Right lobe of liver (tissue), 6 donors: Measurements from ENCODE around the gene CCDC148. TPM values are rescaled to one million over a fixed set of nuclear protein-coding genes. Genes with fewer than 3 reads are reported as not detected.
"Not testable (repeated sequence)": the region's sequence is repeated elsewhere in the genome, so short reads cannot be mapped to it uniquely, and the experiment has no call there.

Experiments
- ATAC-seq, 4 donors: fragments of 200-7000 bp; cut with Tn5 transposase; one replicate each; pipeline ENCODE4 v1.9.1; 2020; ENCODE audit warnings: mild to moderate bottlenecking in 4 of 4, moderate library complexity in 4 of 4
- DNase-seq, 3 donors: peaks; one replicate each; pipeline ENCODE4 v3.0.0-alpha.2; 2020
- H3K27ac ChIP-seq, 3 donors: fragments of 200-600 bp; one replicate each; pipeline ENCODE4 v1.8.0; 2022
- H3K27me3 ChIP-seq, 2 donors: fragments of 200-600 bp; one replicate each; pipeline ENCODE4 v1.8.0; 2022
- H3K36me3 ChIP-seq, 4 donors: fragments of 200-600 bp; sonication (generic) in 1 of 4; one replicate each; pipeline versions ENCODE4 v1.5.1 to v1.8.0; 2017 to 2022; ENCODE audit warnings: control low read depth in 1 of 4
- H3K4me1 ChIP-seq, 4 donors: fragments of 200-600 bp; sonication (generic) in 1 of 4; one replicate each; pipeline versions ENCODE4 v1.5.1 to v1.8.0; 2017 to 2022; ENCODE audit warnings: control low read depth in 1 of 4
- H3K4me3 ChIP-seq, 3 donors: fragments of 200-600 bp; one replicate each; pipeline ENCODE4 v1.8.0; 2022
- H3K9me3 ChIP-seq, 4 donors: fragments of 200-600 bp; sonication (generic) in 1 of 4; one replicate each; pipeline versions ENCODE4 v1.5.1 to v1.8.0; 2017 to 2022; ENCODE audit warnings: control low read depth in 1 of 4
- POLR2A ChIP-seq: fragments of 450-650 bp; IDR thresholded peaks from one replicate; pipeline ENCODE4 v1.6.1; 2017; ENCODE audit warnings: antibody characterized with exemption, mild to moderate bottlenecking
- WGBS: methylation state at CpG from one replicate; pipeline ENCODE4 v1.1.6; 2018; ENCODE audit warnings: low coverage, low lambda C conversion rate; ENCODE audit not compliant: insufficient coverage; ENCODE audit errors: missing lambda C conversion rate; 5-methylcytosine and 5-hydroxymethylcytosine counted together
- intact Hi-C, 2 donors: fragments of 100-400 bp; cut with DNase I; formaldehyde crosslinking; loops; one replicate each; pipeline versions ENCODE4 v1.11.2 to v1.14.1; 2022
- total RNA-seq, 6 experiments: library from RNA; depleted of rRNA in 2 of 6; stranded (reverse); fragments of >200 nt in 2 of 6; fragmentation: NEBNext Ultra II Directional in 3 of 6; extraction: Animal tissue kit (Norgen Biotek cat#: 25700) in 3 of 6; gene quantifications; one replicate each; pipeline versions ENCODE4 v1.1.0 to v1.2.4, GENCODE V29; 2016 to 2023
- TF ChIP-seq, protein P1 (sequence below), 4 donors: fragments of 200-600 bp in 3 of 4; fragments of 450-650 bp in 1 of 4; IDR thresholded peaks; one replicate each; pipeline versions ENCODE4 v1.5.1 to v1.8.0; 2016 to 2022; ENCODE audit warnings: antibody characterized with exemption in 4 of 4, mild to moderate bottlenecking in 2 of 4
- donor health status: DM: no; HTN: yes; CAD: no.
- donor health status: DM: no; HTN: no; CAD: no.
- donor health status: DM: no; HTN: no; CAD: no.
- donor health status: DM: no; HTN: yes; CAD: no.
- donor health status: DM: no; HTN: yes; CAD: no.

Gene CCDC148
- total RNA-seq, 6 experiments from 2014 or later, result 0.12 to 0.53 (median 0.20) TPM; not detected in 1

DNA sequence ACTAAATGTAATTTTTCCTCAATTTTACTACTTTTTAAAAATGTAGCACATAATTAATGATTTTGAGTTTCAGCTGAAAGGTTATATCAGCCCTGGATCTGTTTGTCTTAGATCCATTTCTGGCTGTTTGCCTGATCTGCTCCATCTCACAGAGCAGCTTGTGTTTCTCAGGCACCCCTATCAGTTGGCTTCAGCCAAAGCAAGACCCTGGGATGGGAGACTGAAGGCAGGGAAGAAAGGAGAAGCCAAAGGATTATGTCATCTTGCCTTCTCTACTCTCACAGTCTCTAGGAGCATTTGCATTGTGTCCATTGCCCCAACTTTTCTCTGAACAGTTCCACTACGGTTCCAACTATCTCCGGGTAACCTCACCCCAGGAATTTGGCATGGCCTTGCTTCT lies 110.5 kb downstream of the CCDC148 start:
- no peak for TF ChIP-seq POLR2A
- TF ChIP-seq, protein P1, sequence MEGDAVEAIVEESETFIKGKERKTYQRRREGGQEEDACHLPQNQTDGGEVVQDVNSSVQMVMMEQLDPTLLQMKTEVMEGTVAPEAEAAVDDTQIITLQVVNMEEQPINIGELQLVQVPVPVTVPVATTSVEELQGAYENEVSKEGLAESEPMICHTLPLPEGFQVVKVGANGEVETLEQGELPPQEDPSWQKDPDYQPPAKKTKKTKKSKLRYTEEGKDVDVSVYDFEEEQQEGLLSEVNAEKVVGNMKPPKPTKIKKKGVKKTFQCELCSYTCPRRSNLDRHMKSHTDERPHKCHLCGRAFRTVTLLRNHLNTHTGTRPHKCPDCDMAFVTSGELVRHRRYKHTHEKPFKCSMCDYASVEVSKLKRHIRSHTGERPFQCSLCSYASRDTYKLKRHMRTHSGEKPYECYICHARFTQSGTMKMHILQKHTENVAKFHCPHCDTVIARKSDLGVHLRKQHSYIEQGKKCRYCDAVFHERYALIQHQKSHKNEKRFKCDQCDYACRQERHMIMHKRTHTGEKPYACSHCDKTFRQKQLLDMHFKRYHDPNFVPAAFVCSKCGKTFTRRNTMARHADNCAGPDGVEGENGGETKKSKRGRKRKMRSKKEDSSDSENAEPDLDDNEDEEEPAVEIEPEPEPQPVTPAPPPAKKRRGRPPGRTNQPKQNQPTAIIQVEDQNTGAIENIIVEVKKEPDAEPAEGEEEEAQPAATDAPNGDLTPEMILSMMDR (IDR thresholded peaks at IDR 0.05), result no peak
- ATAC-seq, result no peak
- H3K4me1 ChIP-seq, result no peaks in the 10 kb centered on the region
- intact Hi-C loops, result no loop called here
- H3K9me3 ChIP-seq, result no peaks in the 10 kb centered on the region
- H3K27ac ChIP-seq, result no peak overlapping the region
- H3K4me3 ChIP-seq, result no peak overlapping the region
- no peaks in the 10 kb centered on the region for H3K36me3 ChIP-seq
- no peaks in the 10 kb centered on the region for H3K27me3 ChIP-seq
- DNase-seq, result no peak
- 50% methylated on average over 1 of the region's 2 CpGs for WGBS

DNA sequence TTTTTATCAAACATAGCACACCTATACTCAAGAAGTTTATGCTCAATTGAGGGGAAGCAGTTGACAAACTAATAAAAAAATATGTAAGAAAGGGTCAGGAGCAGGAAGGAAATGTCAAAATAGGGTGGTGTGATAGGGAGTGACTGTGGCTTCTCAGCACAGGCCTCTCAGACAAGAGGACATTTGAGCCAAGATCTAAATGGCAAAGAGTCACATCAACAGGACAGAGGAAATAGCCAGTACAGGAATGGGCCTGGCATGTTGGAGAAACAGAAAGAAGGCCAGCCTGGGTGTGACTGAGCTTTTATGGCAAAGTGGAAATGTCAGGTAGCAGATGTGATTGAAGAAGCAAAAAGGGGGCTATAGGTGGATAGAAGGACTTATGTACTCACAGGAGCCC lies 117.0 kb downstream of the CCDC148 start:
- no peaks in the 10 kb centered on the region for H3K9me3 ChIP-seq
- no peaks in the 10 kb centered on the region for H3K36me3 ChIP-seq
- intact Hi-C loops, result no loop called here
- H3K4me3 ChIP-seq, result no peak overlapping the region
- H3K27me3 ChIP-seq, result no peaks in the 10 kb centered on the region
- ATAC-seq, result no peak
- TF ChIP-seq, protein P1 (IDR thresholded peaks at IDR 0.05), result no peak
- no peak for TF ChIP-seq POLR2A
- no peak overlapping the region for H3K27ac ChIP-seq
- DNase-seq, result no peak
- no peaks in the 10 kb centered on the region for H3K4me1 ChIP-seq

DNA sequence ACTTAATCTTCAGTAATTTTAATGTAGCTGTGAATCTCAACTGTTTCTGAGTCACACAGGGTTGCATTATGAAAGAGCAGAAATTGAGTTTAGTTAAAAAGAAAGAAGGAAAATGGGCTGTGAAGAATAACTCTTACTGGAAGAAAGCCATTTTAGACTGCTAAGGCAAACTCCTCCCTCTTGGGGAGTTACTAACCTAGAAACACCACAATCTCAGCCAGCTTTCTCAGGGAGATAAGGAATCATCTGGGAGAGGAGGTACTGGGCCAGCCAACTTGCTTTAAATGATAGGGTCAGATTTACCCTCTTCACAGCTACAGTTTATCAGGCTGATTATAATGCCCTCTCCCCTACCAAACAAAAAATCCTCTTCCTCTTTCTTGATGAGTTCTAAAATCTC lies 119.5 kb downstream of the CCDC148 start:
- Histone ChIP-seq H3K4me1 (no peaks in the 10 kb centered on the region), H3K36me3 (no peaks in the 10 kb centered on the region), H3K27ac (no peak overlapping the region), H3K4me3 (no peak overlapping the region), H3K27me3 (no peaks in the 10 kb centered on the region), H3K9me3 (no peaks in the 10 kb centered on the region)
- TF ChIP-seq, protein P1 (IDR thresholded peaks at IDR 0.05), result no peak
- TF ChIP-seq POLR2A, result no peak
- ATAC-seq (no peak), DNase-seq (no peak)
- intact Hi-C loops, result no loop called here

DNA sequence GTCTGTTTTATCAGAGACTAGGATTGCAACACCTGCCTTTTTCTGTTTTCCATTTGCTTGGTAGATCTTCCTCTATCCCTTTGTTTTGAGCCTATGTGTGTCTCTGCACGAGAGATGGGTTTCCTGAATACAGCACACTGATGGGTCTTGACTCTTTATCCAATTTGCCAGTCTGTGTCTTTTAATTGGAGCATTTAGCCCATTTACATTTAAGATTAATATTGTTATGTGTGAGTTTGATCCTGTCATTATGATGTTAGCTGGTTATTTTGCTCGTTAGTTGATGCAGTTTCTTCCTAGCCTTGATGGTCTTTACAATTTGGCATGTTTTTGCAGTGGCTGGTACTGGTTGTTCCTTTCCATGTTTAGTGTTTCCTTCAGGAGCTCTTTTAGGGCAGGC lies 124.8 kb downstream of the CCDC148 start:
- not testable (repeated sequence) for ATAC-seq, H3K36me3 ChIP-seq

DNA sequence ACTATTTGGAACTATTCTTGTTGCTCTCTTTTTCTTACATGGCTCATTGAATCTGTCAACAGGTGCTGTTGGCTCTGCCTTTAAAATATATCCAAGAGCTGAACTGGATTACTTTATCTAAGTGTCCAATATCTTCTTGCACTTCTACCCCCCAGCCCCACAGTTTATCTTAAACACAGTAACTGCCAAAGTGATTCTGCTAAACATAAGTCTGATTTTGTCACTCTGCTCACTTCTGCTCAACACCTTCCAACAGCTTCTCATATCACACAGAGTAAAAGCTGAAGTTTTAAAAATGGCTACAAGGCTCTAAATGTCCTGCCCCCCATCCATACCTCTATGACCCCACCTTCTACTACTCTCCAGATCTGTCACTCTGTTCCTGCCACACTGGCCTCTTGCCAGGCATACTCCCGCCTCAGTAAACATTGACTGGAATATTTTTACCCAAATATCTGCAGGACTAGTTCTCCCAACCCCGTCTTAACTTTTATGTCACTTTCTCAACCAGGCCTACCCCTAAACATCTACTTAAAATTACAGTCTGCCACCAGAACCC lies 130.7 kb downstream of the CCDC148 start:
- DNase-seq (no peak), ATAC-seq (no peak)
- Histone ChIP-seq H3K27me3 (no peaks in the 10 kb centered on the region), H3K36me3 (no peaks in the 10 kb centered on the region), H3K4me1 (no peaks in the 10 kb centered on the region), H3K27ac (no peak overlapping the region), H3K4me3 (no peak overlapping the region), H3K9me3 (no peaks in the 10 kb centered on the region)
- WGBS, result 80% methylated on average over 2 of the region's 2 CpGs
- intact Hi-C loops, result no loop called here
- TF ChIP-seq, protein P1 (IDR thresholded peaks at IDR 0.05), result no peak
- TF ChIP-seq POLR2A, result no peak

More for the DNA sequence above, 124.8 kb downstream of the CCDC148 start:
- 67% methylated on average over 1 of the region's 2 CpGs for WGBS
- H3K4me3 ChIP-seq, H3K27ac ChIP-seq, H3K27me3 ChIP-seq, intact Hi-C loops, H3K4me1 ChIP-seq, H3K9me3 ChIP-seq, DNase-seq: not testable (repeated sequence)
